GM19452 (cell line): Measurements from ENCODE around the gene RAB1B.
"Not testable (repeated sequence)": the region's sequence is repeated elsewhere in the genome, so short reads cannot be mapped to it uniquely, and the experiment has no call there.

Source experiments
- ATAC-seq: cut with Tn5 transposase; IDR thresholded peaks from one replicate; pipeline ENCODE4 v1.9.1; 2021; ENCODE audit not compliant: unreplicated experiment

RAB1B gene

GRCh38 chr11:66317723-66318599, 49.5 kb downstream of the RAB1B start:
- no peak for ATAC-seq

- ATAC-seq: no peak
Observed at GRCh38 chr11:66318600-66318970, 50.1 kb downstream of the RAB1B start.

- not testable (repeated sequence) for ATAC-seq
Observed at GRCh38 chr11:66320289-66320688, 51.9 kb downstream of the RAB1B start.

- ATAC-seq: not testable (repeated sequence)
Observed at GRCh38 chr11:66320748-66321147, 52.3 kb downstream of the RAB1B start.

GRCh38 chr11:66321606-66322005, 53.2 kb downstream of the RAB1B start:
- ATAC-seq: no peak

GRCh38 chr11:66322732-66323427, 54.4 kb downstream of the RAB1B start:
- ATAC-seq: no peak

GRCh38 chr11:66323684-66324083, 55.2 kb downstream of the RAB1B start:
- ATAC-seq: no peak

- no peak for ATAC-seq
Observed at GRCh38 chr11:66324664-66325063, 56.2 kb downstream of the RAB1B start.

- ATAC-seq: no peak
Observed at GRCh38 chr11:66325263-66325671, 56.8 kb downstream of the RAB1B start.

GRCh38 chr11:66326261-66327111, 58.0 kb downstream of the RAB1B start:
- ATAC-seq: no peak
